Measurements from ENCODE around the gene SHC2.

- TF ChIP-seq CTCF (IDR thresholded peaks at IDR 0.05) (no peak), POLR2A (IDR thresholded peaks at IDR 0.05) (no peak)
Observed at GRCh38 chr19:492091-492531, 31.3 kb upstream of the SHC2 start.

Measured in body of pancreas (tissue), 4 donors.